ENCODE results near the gene SLC6A15.

The SLC6A15 gene

GRCh38 chr12:84826925-84827324 lies 85.7 kb downstream of the SLC6A15 start:
- no peak overlapping the region for H3K4me3 ChIP-seq (ENCODE audit: low read depth, low read length)
- no peak for TF ChIP-seq CTCF (IDR thresholded peaks at IDR 0.05; ENCODE audit: low read depth, low read length, missing control alignments)
- DNase-seq (ENCODE audit: low read depth), result no peak

GRCh38 chr12:84825149-84825548 lies 87.5 kb downstream of the SLC6A15 start:
- TF ChIP-seq CTCF (IDR thresholded peaks at IDR 0.05; ENCODE audit: low read depth, low read length, missing control alignments), result no peak
- H3K4me3 ChIP-seq (ENCODE audit: low read depth, low read length), result no peak overlapping the region
- peak; percentile 31 for DNase-seq (ENCODE audit: low read depth)

GRCh38 chr12:84822525-84822924 lies 90.1 kb downstream of the SLC6A15 start:
- no peak for DNase-seq (ENCODE audit: low read depth)
- no peak overlapping the region for H3K4me3 ChIP-seq (ENCODE audit: low read depth, low read length)
- TF ChIP-seq CTCF (IDR thresholded peaks at IDR 0.05; ENCODE audit: low read depth, low read length, missing control alignments), result no peak

- H3K4me3 ChIP-seq (ENCODE audit: low read depth, low read length), result no peak overlapping the region
- no peak for TF ChIP-seq CTCF (IDR thresholded peaks at IDR 0.05; ENCODE audit: low read depth, low read length, missing control alignments)
- DNase-seq (ENCODE audit: low read depth), result no peak
Measured at GRCh38 chr12:84816916-84817695, 95.5 kb downstream of the SLC6A15 start.

GRCh38 chr12:84814664-84815245 lies 97.8 kb downstream of the SLC6A15 start:
- H3K4me3 ChIP-seq (ENCODE audit: low read depth, low read length), result no peak overlapping the region
- DNase-seq (ENCODE audit: low read depth), result no peak
- no peak for TF ChIP-seq CTCF (IDR thresholded peaks at IDR 0.05; ENCODE audit: low read depth, low read length, missing control alignments)

- DNase-seq (ENCODE audit: low read depth), result no peak
- TF ChIP-seq CTCF (IDR thresholded peaks at IDR 0.05; ENCODE audit: low read depth, low read length, missing control alignments), result no peak
- no peak overlapping the region for H3K4me3 ChIP-seq (ENCODE audit: low read depth, low read length)
Measured at GRCh38 chr12:84813780-84814663, 98.6 kb downstream of the SLC6A15 start.

Measured in GM12864 (cell line).